CD4-positive, alpha-beta T cell treated with Interleukin-10 for 1 hour (primary cell): ENCODE measurements around the gene AIRE.
"Not testable (repeated sequence)": the region's sequence is repeated elsewhere in the genome, so short reads cannot be mapped to it uniquely, and the experiment has no call there.

ENCODE experiments used
- DNase-seq: peaks from one replicate; pipeline ENCODE4 v3.0.0-alpha.2; 2020

Gene AIRE

GRCh38 chr21:44291936-44292811, 6.5 kb downstream of the AIRE start:
- no peak for DNase-seq

GRCh38 chr21:44292812-44293195, 7.1 kb downstream of the AIRE start:
- DNase-seq: no peak

DNA sequence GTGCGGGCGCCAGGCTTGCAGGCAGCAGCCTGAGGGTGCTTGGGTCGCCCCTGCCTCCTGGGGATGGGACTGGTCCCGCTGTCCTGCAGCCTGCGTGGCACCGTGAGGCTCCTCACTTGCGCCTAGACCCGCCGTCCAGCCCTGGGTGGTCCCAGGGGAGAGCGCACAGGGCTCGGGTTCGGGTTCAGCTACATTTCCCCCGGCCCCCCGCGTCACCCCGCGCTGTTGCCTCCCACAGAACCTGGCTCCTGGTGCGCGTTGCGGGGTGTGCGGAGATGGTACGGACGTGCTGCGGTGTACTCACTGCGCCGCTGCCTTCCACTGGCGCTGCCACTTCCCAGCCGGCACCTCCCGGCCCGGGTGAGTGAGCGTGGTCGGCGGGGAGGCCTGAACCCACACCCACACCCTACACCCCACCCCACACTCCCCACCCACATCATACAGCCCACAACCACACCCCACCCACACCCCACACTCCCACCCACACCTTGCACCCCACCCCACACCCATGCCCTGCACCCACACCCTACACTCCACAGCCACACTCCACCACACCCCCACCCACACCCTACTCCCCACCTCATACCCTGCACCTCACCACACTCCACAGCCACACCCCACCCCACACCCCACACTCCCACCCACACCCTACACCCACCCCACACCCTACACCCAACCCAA, 8.0 kb downstream of the AIRE start:
- DNase-seq: peak; percentile 67

- peak; percentile 16 for DNase-seq
Measured at GRCh38 chr21:44294391-44295162, 8.9 kb downstream of the AIRE start.

GRCh38 chr21:44295163-44295573, 9.5 kb downstream of the AIRE start:
- DNase-seq: no peak

DNA sequence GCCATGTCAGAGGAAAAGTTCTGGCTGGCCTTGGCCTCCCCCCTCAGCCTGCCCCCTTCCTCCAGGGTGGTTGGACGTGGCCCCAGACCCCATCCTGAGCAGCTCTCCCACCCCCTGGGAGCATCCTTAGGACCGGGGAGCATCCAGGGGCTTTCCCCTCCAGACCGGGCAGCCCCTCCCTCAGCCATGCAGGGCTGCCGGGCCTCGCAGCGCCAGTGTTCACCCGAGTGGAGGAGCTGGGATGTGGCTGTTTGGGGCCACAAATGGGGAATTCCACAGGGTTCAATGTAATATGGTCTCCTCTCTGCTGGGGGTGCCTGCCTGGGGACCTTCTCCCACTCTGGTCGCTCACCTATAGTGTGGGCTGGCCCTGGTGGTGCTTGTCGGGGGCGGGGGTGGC, 10.0 kb downstream of the AIRE start:
- no peak for DNase-seq

GRCh38 chr21:44296103-44296519, 10.4 kb downstream of the AIRE start:
- DNase-seq: no peak

- DNase-seq: no peak
Measured at GRCh38 chr21:44296916-44297315, 11.2 kb downstream of the AIRE start.

- peak; percentile 84 for DNase-seq
Measured at GRCh38 chr21:44297525-44298290, 12.0 kb downstream of the AIRE start.

DNA sequence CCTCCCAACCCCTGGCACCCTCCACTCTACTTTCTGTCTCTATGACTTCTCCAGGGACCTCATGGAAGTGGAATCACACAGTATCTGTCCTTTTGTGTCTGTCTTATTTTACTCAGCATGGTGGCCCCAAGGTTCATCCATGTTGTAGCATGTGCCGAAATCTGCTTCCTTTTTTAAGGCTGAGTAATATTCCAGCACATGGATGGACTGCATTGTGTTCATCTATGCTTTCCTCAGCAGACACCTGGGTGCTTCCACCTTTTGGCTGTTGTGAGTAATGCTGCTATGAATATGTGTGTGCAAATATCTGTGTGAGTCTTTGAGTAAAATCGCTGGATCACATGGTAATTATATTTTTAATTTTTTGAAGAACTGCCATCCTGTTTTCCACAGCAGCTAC, 12.6 kb downstream of the AIRE start:
- peak; percentile 29 for DNase-seq

DNA sequence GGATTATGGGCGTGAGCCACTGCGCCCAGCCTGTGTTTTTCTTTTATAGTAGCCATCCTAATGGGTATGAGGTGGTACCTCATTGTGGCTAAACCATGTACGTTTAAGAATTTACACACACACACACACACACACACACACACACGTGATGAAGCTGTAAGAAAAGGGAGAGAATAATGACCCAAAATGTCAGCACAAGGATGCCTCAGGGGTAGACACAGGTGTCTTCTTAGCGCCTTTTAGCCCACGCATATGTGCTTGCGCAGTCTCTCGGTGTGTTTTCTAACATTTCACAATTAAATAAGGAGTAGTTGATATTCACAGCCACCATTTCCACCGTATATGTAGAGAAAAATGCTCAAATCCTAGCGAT, 13.4 kb downstream of the AIRE start:
- peak; percentile 29 for DNase-seq

DNA sequence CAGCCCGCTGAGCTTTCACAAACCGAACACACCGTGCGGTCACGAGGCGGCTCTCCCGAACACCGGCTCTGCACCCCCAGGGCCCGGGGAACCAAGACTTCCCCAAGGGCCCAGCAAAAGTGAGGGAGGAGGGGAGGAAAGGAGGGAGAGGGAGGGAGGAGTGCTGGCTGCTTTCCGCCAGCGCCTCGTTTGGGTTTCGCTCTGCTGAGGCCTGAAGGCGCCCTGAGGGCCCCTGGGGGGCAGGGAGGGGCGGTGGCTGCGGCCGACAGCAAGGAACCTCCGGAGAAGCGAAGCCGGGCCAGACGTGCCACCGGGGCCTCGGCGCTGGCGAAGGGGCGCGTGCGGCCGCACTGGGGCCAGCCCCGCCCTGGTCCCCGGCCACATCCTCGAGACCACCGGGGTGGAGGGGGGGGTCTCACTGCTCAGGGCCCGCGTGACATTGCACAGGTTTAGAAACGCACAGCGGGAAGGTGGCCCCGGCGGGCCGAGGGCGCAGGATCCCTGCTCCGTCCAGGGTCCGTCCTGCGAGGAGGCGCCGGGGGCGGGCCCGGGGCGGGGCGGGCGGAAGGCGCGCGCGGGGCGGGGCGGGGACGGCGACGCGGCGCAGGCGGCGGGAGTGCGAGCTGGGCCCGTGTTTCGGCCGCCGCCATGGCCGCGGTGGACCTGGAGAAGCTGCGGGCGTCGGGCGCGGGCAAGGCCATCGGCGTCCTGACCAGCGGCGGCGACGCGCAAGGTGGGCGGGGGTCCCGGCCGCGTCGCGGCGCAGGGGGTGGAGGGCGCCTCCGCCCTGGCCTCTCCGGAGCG, 14.0 kb downstream of the AIRE start, which contains the start of gene PFKL:
PFKL (plus strand) TSS at position 596 of the 804 bp plus-strand sequence; CDS start at position 649, 53 bp downstream.
- DNase-seq: peak; percentile 52

GRCh38 chr21:44300262-44300959, 14.7 kb downstream of the AIRE start:
- DNase-seq: peak; percentile 64

GRCh38 chr21:44301141-44301540, 15.5 kb downstream of the AIRE start:
- DNase-seq: no peak

- no peak for DNase-seq
Measured at GRCh38 chr21:44301961-44302406, 16.3 kb downstream of the AIRE start.

DNA sequence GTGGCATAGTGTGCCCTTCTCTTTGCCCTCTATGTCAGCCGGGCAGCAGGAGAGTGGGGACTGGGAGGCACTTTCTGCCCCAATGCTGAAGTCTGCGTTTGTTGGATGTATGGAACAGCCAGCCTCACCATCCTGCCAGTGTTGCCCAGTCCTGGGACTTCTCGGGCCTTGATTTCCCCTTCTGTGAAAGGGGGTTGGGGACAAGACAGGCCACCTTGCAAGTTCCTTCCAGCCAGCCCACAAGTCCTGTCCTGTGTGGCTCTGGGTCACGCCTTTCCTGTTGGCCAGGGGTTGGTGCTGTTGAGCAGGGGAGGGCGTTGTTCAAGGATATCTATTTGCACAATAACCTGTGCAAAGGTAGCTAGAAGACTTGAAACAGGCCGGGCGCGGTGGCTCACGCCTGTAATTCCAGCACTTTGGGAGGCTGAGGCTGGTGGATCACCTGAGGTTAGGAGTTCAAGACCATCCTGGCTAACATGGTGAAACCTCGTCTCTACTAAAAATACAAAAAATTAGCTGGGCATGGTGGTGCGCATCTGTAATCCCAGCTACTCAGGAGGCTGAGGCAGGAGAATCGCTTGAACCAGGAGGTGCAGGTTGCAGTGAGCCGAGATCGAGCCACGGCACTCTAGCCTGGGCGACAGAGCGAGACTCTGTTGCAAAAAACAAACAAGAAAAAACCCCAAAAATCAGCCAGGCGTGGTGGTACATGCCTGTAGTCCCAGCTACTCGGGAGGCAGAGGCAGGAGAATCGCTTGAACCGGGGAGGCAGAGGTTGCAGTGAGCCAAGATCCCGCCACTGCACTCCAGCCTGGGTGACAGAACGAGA, 17.1 kb downstream of the AIRE start:
- DNase-seq: not testable (repeated sequence)

GRCh38 chr21:44303490-44303981, 17.9 kb downstream of the AIRE start:
- no peak for DNase-seq

DNA sequence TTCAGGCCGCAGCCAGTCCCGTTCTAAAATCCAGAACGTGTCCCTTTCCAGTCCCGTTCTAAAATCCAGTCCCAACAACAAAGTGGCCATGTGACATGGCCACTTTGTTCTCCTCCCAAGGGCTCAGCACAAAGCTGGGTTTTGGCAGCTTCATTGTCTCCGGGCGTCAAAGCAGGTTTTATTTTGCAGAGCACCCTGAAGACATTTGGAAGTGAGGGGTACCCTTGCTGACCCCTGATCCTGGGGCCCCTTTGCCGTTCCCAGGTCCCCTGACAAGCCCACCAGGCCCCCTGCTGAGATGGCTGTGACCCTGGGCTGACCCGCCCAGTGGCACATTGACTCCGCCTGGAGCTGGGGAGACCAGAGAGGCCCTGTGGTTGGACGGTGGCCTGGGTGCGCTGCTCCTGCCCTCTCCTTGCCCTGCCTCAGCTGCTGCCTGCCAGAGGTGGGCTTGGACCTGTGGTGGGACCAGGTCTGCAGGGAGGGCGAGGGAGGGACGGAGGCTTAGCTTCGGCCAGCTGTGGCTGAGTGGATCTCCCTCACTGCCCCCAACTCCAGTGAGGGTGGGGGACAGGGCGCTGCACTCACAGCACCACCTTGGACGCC, 18.4 kb downstream of the AIRE start:
- no peak for DNase-seq

GRCh38 chr21:44304877-44305293, 19.2 kb downstream of the AIRE start:
- DNase-seq: no peak
